ENCODE results near the gene BAG2.
A peak's percentile ranks its signal among the peaks of the same experiment; 100 is the strongest.

Gene BAG2

GRCh38 chr6:57174511-57174907, 2.4 kb downstream of the BAG2 start:
- no peak for DNase-seq

DNA sequence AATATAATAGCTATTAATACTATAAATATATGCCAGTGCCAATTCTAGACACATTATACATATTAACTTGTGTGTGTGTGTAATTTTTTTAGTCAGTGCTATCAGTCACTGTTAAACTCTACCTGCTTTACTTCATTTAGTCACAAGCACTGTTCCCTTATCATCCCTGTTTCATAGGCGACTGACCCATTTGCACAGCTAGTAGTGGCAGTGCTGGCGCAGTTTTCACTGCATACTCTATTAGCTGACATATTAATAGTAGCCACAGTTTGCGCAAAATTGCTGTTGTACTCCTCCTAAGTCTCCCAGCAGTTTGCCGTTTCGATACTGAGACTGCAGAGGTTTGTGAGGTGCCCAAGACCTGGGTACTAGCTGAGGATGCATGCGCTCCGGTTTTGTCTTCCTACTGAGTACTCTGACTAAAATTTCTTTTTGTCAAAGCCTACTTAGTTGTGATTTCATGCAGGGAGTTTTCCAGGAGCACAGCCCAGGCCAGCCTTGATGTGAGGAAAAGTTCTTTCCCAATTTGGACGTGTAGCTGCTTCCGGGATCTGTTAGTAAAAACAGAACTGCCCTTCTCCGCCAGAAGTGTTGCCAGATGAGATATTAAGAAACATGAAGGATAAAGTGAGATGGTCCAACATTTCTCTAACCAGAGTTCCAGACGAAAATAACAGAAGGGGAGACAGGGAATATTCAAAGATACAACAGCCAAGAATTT, 5.6 kb downstream of the BAG2 start:
- peak; percentile 86 for DNase-seq

DNA sequence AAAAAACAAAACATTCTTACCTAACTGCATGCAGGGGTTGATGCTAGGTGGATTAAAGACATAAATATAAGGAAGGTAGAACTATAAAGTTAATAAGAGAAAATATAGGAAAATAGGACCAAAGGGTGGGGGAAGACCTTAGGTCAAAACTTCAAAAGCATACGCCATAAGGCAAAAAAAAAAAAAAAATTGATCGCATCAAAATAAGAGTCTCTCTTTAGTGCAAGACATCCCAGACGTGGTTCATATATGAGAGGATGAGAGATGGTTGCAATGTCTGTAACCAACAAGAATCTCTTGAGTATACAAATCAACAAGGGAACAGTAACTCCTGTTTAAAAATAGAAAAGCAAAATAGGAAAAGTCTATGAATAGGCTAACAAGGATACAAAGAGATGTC, 8.5 kb downstream of the BAG2 start:
- DNase-seq: no peak

GRCh38 chr6:57182017-57182432, 9.9 kb downstream of the BAG2 start:
- DNase-seq: peak; percentile 53

- DNase-seq: no peak
Observed at GRCh38 chr6:57183336-57183735, 11.2 kb downstream of the BAG2 start.

DNA sequence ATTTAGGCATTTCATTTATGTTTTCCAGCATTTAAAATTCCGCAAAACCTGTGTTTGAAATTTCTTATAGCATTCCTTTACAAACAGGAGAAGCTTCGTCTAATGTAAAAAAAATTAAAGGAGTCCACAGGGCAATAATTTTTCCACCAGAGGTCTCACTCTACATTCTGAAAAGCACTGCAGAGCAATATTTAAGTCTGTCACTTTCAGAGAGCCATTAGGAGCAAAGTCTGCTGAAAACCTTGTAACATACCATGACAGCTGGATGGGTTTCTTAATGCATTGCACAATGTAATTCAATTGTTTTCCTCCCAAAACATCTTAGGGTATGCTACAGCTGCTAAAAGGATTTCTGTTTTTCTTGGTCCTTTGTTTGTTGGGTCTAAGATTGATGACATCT, 18.0 kb downstream of the BAG2 start:
- no peak for DNase-seq

GRCh38 chr6:57193177-57193576, 21.1 kb downstream of the BAG2 start:
- no peak for DNase-seq

DNA sequence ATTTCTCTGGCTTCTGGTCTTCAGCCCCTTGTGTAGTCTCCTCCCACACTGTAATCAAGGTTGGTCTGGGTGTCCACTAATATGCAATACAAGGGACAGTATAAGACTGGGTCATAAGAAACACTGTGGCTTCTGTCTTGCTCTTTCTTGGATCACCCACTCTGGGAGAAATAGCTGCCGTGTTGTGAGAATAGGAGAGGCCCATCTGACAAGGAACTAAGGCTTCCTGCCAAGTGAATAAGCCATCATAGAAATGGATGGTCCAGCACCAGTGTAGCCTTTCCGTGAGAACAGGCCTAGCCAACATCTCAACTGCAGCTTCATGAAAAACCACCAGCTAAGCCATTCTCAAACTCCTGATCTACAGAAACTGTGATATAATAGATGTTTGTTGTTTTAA, 23.3 kb downstream of the BAG2 start:
- DNase-seq: no peak

DNA sequence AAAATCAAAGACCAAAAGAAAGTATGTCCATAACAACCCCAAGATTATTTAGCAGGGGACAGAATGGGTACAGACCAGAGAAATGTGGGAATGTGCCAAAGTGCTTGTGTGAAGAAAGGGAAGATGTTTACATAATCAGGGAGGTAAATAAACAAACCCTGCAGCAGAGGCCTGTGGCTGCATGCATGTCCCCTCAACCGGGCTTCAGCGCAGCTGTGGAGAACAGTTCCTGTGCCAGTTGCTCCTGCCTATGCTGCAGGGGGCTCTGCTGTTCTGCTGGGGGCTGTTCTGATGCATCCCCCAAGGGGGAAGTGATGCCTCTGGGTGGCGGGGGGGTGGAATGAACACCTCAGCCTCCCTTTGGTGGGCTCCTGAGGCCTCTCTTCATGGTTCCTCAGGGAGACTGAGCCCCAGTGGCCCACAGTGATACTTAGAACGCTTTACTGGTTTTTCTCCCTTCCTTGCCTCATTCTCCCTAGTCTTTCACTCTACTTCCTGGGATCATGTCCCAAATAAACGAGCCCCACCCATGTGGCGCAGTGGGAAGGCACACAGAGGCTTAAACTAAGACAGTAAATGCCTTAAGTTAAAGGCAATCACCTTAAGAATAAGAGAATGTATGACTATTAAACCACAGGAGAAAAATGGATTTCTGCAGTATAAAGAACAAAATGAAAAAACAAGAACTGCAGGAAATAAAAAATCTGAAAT, 27.0 kb downstream of the BAG2 start:
- no peak for DNase-seq

DNA sequence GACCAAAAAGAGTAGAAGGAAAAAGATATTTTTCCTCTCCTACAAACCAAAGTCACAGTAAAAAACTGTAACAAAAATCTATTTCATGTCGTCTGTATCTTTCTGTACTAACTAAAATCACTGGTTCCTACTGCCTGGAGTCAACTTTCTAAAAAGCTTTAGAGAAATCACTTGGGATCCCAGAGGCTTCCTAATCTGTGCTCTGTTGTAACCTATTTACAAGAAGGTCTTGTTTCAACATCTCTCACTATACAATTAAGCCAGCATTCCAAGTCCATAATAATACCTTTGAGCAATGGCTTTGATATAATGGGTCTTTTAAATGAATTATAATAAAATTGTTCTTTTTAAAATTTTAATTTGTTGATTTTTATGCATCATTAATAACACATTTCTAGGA, 29.6 kb downstream of the BAG2 start:
- DNase-seq: no peak

DNA sequence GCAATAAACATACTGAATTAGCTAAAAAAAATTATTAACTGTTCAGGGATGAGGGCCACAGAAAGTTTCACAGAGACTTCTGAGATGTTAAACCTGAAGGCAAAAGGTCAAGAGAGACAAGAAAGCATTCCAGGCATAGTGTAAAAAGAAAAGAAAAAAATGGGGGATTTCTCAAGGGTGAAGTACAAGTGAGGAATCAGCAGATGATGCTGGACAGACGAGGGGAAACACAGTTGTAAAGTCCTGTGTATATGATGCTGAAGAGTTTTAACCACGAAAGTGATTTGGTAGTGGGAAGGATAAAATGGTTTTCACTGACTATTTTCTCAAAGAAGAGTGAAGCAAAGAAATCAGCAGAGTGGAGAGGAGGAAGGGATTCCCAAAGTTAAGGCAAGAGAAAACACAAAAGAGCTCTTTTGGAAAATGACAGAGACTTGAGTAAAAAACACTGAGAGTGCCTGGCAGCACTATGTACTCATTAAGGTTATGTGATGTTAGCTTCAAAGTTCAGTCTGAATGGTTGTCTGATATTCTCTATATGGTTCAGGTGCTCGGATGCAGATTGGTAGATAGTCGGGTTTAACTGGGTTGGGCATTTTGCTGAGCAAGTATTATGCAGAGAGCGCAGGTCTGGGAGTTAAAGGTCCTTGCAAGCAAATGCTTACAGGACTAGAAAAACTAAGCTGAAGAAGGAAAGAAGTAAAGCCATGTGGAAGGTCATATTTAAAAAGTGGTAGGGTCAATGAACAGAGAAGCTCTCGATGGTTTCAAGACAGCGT, 33.6 kb downstream of the BAG2 start:
- DNase-seq: no peak

DNA sequence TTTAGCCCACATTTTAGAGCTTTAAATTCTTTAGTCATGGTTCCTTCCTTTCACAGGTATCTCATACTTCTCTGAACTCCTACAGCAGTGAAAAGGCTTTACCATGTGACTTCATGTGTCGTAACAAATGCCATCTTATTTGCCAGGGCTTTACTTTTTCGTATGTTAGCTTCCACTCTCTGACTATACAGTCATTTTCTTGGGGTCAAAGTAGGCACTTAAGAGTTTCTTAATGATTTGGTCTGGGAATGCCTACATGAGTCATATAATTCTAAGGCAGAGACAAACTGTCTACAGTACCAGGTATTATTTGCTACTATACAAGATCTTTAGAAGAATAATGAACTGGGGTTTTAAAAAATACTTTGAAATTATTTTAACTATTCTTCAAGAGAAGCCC, 35.0 kb downstream of the BAG2 start:
- DNase-seq: no peak

DNA sequence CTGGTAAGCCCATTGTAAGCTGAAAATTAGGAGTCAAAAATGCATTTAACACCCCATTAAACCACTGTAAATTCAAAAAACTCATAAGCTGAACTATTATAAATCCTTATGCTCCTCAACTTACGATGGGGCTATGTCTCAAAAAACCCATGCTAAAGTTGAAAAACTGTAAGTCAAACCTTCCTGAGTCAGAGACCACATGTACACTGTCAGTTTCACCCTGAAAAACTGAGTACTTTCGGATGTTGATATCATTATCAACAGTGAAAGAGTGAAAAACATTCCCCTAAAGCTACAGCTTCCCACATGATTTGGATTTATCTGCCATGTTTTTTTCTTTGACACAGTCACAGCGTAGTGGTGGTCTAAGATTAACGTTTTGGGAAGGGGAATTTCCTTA, 35.7 kb downstream of the BAG2 start:
- no peak for DNase-seq

DNA sequence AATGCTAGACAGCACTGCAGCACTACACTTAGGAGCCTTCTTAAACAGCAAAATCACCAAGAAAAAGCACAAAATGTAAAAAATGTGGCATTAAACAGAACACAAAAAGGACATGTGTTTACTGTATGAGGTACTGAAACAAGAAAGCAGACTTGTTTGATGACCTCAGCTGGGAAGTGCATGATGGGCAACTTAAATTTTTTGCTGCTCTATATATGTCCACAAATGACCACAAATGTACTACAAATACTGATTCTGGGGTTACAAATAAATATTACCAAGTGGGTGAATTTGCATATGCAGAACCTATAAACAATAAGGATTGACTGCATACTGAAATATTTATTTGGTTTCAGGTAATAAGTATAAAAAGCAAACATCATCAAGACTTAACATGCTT, 36.9 kb downstream of the BAG2 start:
- no peak for DNase-seq

DNA sequence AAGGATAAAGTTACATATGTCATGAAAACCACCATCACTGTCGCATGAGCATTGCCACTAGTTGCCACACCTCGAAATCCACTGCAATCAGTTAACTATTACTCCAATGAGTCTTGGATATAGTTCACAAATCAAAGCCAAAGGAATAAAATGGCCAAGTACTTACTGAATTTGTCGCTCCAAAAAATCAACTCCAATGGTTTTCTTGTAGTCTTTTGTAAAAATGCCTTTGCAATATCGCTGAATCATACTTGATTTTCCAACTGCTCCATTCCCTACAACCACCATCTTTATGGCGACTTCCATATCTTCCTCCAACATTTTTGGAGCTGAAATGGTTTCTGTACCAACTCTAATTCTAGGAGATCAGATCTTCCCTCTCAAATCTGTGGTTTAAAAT, 37.9 kb downstream of the BAG2 start:
- no peak for DNase-seq

DNA sequence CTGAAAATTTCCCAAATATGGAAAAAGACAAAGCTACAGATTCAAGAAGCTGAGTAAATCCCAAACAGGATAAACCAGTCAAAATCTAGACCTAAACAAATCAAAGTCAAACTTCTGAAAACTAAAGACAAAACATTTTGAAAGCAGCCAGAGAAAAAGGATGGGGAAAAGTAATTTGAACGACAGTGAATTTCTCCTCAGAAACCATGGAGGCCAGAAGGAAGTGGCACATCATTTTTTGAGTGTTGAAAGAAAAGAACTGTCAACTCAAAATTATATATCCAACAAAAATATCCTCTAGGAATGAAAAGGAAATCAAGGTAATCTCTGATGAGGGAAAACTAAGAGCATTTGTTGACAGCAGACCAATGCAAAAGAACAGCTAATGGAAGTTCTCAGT, 43.1 kb downstream of the BAG2 start:
- DNase-seq: no peak

DNA sequence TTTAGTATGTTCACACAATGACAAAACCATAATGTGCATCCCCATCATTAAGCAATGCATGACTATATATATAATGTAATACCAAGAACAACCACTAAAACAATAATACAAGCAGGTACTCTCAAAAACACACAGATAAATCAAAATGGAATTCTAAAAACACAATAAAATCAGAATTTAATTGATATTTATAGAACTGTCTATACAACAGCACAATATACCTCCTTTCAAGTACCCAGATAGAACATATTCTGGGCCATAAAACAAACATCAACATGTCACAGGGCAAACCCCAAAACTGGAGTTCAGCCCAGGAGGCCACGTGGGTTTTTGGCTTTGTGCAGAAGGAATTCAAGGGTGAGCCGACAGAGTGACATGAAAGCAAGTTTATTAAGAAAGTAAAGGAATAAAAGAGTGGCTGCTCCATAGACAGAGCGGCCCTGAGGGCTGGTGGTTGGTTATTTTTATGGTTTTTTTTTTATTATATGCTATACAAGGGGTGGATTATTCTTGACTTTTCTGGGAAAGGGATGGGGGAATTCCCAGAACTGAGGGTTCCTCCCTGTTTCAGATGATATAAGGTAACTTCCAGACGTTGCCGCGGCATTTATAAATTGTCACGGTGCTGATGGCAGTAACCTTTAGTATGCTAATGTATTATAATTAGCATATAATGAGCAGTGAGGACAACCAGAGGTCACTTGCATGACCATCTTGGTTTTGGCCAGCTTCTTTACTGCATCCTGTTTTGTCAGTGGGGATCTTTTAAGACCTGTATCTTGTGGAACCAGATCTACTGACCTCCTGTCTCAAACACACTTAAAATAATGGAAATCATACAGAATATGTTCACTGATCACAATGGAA, 44.3 kb downstream of the BAG2 start:
- DNase-seq: no peak

- no peak for DNase-seq
Observed at GRCh38 chr6:57217270-57217669, 45.1 kb downstream of the BAG2 start.

DNA sequence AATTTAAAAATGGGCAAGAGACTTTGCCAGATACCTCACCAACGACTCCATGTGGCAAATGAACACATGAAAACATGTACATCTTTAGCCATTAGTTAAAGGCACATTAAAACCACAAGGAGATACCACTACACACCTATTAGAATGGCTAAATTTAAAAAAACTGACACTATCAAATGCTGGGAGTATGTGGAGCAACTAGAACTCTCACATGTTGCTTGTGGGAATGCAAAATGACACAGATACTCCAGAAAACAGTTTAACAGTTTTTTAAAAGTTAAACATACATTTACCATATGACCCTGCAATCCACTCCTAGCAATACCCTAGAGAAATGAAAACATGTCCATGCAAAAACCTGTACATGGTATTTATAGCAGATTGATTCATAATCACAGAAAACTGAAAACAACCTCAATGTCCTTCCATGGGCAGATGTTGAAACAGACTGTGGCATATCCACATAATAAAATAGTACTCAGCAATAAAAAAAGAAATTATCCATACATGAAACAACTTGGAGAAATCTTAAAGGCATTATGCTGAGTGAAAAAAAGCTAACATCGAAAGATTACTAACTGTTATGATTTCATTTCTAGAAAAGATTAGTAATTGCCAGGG, 48.1 kb downstream of the BAG2 start:
- DNase-seq: no peak

- DNase-seq: peak; percentile 82
Observed at GRCh38 chr6:57221191-57221935, 49.2 kb downstream of the BAG2 start.

DNA sequence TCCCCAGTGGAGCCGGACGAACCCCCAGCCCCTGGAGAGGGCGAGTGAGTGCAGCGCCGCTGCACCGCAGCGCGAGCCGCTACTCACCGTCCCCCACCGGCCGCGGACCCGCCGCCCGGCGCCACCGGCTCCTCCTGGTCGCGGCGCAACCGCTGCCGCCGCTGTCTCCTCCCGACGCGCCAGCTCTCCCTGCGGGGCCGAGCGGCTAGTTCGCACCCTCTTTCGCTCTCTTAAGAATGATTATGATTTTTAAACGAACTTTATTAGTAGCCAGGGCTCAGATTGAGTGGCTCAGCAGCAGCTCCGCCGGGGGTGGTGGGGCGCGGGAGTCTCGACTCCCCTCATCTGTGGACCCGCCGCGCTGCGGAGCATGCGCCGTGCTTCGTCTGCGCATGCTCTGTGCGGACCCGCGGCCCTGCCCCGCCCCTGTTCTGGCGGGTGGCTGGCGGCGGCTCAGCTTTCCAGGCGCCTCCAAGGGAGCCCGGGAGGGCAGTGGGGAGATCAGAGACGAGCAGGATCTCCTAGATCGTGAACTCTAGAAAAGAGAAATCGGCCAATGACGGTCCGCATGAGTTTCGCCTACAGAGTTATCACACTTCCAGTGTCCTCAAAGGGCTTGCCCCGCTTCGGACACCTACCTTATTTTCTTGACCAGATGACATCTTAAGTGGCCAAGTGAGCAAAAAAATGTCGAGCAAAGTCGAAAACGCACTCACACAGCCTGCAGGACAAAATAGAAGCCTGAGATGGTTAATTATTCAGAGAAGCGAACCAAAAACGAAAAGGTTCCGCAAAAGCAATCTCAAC, 50.0 kb downstream of the BAG2 start, which contains the start of gene RAB23:
Gene RAB23 (minus strand): TSS at position 372 of the 807 bp plus-strand sequence. CDS start 11,927 bp downstream, outside the sequence.
- peak; percentile 93 for DNase-seq

Data from femur (tissue), 1 donor.